Suppressor macrophage treated with lipopolysaccharide for 4 hours (primary cell): ENCODE results near the gene PIP4K2A.
"Not testable (repeated sequence)": the region's sequence is repeated elsewhere in the genome, so short reads cannot be mapped to it uniquely, and the experiment has no call there.

Experiments used
- DNase-seq: peaks from one replicate; pipeline ENCODE4 v3.0.0-alpha.2; 2020

PIP4K2A gene

DNA sequence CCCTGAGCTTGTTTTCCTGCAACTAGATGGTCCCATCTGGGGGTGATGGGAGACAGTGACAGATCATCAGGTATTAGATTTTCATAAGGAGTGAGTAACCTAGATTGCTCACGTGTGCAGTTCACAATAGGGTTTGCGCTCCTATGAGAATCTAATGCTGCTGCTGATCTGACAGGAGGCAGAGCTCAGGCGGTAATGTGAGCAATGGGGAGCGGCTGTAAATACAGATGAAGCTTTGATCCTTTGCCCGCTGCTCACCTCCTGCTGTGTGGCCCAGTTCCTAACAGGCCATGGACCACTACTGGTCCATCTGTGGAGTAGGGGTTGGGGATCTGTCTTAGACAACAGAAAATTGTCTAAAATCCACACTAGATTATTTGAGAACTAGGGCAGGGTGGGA, 22.3 kb downstream of the PIP4K2A start:
- DNase-seq = not testable (repeated sequence)

DNA sequence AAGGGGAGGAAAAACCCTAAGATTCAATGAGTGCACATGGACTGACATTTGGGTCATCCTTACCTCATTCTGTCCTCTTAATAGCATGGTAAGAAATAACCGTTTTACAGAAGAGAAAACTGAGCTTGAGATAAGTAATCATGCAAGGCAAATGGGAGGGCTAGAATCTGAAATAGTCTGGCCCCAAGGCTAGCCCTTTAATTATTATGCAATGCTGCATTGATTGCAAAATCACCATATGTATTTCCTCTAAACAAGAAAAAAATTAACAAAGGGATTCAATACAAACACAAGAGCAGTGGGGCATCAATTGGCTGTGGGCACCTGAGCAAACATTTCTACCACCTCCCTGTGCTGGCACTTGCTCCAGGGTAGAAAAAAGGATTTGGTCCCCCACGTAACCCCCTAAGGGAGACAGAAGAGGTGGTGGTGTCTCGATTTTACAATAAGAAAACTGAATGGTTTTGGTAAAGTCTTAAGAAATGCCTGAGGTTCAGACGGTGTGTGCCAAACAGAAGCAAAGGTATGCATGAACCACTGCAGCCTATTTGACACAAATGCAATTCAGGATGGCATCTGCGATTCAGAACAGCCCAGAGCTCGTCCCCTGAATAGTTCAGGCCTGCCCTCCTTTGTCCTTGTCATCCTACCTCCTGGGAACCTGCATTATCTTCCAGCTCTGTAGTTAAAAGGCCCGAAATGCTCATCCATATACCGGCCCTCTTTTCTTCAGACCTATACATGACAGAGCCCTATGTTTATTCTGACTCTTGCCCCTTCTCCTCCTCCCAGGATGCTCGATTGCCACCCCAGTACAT, 23.6 kb downstream of the PIP4K2A start:
- DNase-seq = peak; percentile 64

DNA sequence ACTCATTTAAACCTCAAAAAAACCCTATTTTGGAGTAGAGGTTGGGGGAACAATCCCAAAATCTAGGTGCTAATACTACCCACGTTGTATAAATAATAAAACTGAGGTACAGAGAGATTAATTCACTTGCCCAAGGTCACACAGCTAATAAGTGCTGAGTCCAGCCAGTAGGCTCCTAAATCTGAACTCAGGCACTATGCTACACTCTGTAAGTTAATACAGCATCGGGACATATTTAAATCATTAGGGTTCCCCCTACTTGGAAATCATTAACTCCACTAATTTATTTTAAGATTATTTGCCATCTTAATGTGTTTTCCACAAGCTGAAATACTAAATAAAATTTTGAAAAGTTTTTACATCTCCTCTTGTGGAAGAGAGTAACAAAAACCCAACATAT, 24.2 kb downstream of the PIP4K2A start:
- no peak for DNase-seq

DNA sequence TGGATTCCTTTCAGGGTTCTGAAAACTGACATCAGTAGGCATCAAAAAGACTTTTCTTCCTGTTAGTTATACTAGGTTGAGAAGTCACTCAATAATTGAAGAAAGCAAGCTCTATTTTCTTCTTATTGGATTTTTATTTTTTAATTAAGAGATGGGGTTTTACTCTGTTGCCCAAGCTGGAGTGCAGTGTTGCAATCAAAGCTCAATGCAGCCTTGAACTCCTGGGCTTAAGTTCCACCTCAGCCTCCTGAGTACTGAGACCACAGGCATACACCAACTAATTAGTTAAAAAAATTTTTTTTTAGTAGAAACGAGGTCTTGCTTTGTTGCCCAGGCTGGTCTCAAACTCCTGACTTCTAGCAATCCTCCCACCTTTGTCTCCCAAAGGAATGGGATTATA, 28.0 kb downstream of the PIP4K2A start:
- no peak for DNase-seq

DNA sequence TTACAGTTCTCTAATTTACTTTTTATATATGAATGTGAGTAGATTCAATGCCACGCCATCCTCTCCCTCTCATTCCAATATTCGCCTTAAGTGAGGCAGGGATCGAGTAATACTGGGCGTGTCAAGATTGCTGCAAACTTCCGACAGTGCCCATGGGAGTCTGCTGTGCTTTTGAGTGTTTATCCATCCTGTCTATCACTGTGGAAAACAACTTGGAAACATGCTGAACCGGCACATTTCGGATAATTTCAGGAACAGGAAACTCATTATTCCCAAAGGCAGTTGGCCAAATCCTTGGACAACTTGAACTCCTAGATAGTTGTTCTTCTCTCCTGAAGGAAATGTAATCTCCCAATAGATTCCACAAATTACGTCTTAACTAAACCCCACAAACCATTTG, 28.5 kb downstream of the PIP4K2A start:
- no peak for DNase-seq

DNA sequence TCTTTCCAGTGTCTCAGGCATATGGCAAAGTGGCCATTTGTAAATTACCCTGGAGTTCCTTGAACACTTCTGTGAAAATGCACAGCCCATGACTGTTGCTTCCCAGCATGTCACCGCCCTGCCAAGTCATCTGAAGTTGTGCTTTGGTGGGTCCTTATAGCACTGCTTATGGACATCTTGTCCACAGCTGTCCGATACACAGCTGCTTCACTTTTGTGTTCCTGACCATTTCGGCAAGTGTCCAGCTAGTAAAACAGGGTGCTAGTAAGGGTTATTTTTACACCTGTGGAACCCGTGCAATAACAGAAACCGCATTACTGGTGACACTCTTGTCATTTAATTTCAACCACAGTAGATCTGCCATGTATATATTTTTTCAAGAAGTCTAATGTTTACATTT, 29.7 kb downstream of the PIP4K2A start:
- no peak for DNase-seq

DNA sequence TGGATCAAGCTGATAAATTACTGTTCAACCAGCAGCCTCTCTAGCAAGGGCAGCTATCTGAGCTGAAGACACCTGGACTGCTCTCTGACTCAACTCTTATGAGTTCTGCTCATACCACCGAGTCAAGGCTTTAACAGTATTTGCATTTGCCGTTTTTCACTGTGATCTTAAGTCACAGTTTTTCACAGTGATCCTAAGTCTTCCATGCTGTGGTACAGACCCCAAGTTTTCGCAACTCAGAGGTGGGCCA, 31.3 kb downstream of the PIP4K2A start:
- no peak for DNase-seq

DNA sequence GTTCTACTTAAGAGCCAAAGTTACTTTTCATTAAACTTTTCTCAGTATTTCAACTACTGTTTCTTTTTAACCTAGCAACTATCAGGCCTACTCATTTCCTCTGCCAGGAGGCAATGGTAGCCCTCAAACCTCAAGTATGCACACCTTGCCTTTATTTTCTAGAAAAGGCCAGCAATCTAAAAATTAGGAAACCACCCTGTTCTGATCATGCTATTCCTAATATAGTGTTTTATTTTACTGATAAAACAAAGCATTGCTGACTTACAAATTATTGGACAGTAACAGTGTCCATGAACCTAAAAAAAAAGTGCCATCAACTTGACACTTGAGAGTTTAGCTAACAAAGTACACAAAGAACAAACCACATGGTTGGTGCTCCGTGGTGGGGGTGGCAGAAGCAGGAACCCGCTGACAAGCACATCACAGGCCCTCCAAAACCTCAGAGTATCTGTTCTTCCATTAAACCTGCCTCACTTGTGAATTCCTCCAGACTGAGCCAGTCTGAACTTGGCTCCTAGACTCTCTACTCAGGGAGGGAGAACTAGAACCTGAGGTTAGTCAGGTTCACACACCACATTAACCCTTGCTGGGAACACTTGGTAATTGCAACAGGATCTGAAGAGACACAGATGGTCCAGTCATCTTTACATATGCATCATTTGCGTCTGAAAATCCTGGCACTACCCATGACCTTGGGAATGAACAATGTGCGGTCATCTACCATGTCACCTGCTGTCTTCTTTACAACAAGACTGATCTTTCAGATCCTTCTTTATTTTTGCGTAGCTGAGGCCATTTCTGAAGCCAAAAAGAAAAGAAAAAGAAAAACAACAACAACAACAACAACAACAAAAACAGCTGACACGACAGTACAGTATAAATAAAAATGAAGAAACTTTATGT, 31.9 kb downstream of the PIP4K2A start:
- DNase-seq = no peak

DNA sequence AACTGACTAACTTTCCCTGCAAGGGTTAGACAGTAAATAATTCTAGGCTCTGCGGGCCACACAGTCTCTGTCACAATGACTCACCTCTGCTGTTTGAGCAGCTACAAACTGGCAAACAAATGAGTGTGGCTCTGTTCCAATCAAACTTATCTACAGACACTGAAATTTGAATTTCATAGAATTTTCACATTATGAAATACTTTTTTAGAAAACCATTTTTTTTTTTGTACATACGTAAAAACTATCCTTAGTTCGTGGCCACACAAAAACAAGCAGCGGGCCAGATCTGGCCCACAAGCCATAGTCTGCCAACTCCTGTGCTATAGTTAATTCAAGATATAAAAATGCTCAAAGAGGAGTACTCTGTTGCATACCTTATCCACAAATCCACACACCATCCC, 32.6 kb downstream of the PIP4K2A start:
- DNase-seq = peak; percentile 36

DNA sequence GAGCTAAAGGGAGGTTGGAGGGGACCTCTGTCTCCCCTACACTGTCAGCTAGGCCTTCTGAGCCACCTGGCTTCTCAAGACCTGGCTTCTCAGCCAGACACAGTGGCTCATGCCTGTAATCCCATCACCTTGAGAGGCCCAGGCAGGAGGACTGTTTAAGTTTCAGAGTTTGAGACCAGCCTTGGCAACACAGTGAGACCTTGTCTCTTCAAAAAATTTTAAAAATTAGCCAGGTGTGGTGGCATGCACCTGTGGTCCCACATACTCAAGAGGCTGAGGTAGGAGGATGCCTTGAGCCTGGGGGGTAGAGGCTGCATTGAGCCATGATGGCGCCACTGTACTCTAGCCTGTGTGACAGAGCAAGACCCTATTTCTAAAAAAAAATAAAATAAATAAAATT, 33.1 kb downstream of the PIP4K2A start:
- DNase-seq = no peak

DNA sequence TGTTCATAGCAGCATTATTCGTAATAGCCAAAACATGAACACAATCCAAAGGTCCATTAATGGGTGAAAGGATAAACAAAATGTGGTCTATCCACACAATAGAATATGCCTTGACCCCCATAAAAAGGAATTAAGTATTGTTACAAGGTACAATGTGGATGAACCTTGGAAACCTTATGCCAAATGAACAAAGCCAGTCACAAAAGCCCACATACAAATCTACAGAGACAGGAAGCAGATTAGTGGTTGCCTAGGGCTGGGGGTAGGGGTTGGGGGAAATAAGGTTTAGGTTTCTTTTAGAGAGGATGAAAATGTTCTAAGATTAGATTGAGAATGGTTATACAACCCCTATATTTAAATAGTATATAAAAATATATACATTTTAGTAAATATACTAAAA, 34.8 kb downstream of the PIP4K2A start:
- DNase-seq = no peak

DNA sequence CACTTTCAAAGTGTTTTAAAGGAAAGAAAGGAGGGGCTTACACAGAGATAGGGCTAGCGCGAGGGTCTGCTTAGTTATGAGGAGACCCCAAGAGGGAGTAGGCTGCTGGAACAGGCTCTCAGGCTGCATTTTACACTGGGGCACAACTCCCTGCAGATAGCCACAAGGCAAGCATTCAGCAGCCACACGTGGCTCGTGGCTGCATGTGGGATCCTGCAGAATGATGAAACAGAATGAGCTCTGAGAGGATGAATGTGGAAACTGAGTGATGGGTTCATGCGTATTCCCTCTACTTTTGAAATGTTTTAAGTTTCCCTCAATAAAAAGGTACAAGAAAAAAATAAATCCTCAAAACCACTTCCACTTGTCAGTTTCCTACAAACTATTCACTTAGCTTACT, 37.0 kb downstream of the PIP4K2A start:
- no peak for DNase-seq

DNA sequence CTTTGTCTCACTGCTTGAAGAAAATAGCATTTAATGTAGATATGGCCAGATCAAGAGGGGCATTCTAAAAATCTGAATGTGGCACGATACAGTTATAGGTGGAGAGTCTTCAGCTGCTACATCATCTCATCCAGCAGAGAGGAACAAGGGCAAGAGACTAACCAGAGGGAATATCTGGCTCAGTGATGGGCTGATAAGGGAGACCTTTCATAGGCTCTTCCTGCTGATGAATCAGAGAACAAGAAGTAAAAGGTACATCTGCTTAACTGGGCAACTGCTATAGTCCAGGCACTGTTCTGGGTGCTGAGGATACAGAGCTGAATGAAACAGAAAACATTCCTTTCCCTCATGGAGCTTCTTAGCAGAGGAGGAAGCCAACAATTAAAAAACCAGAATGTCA, 37.9 kb downstream of the PIP4K2A start:
- DNase-seq = no peak

DNA sequence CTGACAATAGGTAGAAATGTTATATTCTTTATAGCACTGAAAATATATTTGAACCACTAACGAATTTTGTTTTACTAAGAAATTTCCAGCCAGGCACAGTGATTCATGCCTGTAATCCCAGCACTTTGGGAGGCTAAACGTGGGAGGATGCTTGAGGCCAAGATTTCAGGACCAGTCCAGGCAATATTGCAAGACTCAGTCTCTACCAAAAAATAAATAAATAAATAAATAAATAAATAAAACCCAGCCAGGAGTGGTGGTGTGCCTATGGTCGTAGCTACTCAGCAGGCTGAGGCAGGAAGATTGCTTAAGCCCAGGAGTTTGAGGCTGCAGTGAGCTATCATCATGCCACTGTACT, 39.8 kb downstream of the PIP4K2A start:
- DNase-seq = no peak

DNA sequence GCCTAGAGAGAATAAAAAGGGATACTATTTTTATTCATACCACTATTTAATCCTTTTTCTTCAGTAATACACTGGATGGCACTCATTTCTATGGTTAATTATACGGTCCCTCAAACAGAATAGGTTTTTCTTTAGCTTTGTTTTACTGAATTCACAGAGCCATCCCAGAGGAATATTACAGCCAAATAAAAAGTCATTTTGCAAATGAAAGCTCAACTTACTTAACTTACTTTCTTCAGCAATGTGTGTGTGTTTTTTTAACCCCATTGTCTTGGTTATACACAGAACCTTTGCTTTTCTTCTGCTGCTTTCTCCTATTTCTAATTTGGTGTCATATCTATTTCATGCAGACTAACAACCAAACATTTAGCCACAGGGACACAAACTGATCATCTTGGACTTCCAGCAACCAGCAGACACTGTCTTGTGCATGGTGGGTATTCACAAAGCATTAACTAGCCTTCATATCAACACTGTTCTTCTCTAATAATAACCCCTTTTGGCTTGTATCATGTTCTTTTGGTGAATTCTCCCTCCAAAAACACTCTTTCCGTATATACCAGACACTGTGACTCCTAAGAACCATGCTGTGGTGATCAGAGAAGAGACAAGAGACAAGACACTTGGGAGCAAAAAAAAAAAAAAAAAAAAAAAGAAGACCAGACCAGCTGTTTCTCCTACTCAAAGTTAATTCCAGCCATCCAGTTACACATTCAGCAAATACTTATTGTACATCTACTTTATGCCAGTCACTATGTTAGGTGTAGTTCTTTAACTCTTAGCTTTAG, 40.4 kb downstream of the PIP4K2A start:
- no peak for DNase-seq

DNA sequence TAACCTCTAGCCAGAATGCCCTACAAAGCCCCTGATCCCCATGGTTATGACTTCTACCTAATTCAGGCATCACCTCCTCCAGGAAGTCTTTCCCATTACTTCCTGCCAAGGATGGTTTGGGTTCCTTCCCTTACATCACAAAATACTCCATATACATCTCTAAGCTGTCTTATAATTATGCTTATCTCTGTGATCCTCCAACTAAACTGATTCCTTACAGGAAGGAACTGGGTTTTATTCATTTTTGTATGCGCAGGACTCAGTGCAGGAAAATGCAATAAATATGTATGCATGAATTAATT, 41.3 kb downstream of the PIP4K2A start:
- no peak for DNase-seq

DNA sequence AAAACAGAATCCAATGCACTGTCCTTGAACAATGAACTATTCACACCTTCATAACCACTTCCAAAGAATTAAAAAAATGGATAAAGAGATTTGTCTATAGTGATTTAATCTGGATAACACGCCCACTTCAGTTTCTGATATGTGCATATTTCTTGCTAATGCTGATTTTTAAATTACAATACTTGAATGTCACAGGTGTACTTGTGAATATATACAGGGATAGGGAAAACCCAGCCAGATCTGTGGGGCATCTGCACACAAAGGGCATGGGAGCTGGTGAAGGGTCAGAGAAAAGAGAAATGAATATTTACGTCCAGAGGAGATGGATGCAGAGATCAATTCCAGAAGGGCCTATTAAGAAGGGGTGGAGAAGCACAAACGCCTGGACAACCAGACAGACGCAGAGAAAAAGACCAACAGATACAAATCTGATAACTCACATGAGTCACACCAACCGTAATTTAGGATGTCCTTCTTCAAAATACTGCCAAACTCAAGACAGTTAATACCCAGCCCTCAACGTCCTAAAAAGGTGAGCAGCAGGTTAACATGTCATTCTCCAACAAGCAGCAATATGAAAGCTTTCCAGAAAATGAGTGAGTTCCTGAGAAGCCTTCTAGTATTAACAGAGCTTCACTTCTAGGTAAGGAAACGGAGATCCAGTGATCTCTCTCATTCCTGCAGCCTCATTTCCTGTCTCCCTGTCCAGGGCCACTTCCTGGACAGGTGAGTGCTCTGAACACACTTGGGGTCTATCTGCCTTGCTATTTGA, 41.9 kb downstream of the PIP4K2A start:
- no peak for DNase-seq

DNA sequence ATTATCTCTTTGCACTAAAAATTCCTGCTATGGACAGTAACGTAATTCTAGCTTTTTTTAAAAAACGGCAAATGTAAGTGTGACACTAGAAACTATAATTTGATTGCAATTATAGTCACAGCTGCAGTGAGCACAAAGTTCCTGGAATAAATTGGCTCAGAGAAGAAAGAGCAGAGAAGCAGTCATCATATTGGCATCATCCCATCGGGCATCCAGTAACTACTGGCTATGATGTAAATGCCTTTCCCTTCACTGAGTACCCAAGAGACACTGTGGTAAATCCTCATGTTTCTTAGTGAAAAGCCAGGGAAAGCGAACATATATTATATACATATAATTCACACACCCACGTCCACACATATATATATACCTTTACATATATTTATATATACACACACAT, 43.6 kb downstream of the PIP4K2A start:
- no peak for DNase-seq

DNA sequence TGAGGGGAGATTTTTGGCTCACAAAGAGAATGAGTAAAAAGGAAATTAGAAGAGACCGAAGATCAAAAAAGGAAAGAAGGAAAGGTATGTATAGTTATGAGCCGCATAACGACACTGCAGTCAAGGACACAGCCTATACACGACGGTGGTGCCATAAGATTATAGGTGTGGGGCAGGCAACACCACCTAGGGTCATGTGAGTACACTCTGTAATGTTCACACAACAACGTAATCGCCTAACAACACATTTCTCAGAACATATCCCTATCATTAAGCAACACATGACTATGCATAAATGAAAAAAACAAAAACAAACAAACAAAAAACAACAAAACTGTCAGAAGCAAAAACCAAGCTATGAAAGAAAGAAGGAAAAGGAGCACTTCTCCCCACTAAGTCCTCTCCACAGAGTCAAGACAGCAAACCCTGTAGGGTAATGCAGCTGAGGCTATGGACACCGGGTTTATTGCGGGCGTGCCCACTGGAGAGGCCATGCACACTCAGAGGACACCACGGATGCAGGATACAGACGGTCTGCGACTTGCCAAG, 45.1 kb downstream of the PIP4K2A start:
- DNase-seq = no peak

DNA sequence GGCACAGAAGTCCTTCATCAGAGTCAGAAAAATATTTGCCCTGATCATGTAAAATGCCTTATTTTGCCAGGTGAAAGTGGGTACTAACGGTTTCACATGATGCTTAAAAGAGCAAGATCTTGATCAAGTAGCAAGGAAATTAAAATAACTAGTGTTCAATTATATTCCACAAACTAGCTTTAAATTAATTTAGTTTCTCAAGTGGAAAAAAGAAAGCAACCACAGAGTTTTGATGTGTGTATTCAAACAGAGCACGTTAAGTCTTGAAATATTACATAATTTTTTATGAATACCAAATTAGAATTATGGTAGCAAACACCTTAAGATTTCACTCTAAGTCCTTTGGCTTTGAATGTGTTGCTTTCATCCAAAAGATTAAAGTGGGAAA, 47.3 kb downstream of the PIP4K2A start:
- no peak for DNase-seq

DNA sequence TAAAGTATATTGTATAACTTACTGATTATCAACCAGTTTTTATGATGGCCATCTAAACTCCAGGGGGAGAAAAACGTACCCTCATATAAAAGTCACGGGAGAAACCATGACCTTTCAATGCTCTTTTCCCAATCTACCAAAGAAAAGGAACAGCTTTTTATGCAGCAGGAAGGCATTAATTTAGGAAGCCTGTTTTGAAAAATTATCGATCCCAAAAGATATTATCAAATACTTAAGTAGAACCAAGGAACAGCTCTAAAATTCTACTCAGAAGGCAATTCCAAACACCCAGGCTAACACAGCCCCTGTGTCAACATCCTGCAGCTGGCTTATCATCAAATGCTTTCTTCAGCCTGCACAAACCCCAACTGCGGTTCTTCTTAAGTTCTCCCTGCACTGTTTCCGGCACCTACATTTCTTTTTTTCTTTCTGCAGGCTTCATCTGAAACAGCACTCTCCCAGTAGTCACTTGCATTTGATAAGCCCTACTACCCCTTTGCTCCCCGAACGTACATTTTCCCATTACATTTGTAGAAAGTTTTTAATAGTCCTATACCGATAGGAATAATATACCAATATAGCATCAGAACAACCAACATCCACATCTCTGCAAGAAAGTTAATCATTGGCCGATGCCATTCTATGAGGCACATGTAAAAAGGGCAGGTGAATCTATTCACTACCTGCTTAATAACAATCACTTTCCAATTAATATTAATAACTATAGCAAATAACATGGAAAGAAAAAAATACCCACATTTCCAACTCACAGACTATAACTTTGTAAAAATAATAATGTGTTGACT, 47.9 kb downstream of the PIP4K2A start:
- peak; percentile 20 for DNase-seq

DNA sequence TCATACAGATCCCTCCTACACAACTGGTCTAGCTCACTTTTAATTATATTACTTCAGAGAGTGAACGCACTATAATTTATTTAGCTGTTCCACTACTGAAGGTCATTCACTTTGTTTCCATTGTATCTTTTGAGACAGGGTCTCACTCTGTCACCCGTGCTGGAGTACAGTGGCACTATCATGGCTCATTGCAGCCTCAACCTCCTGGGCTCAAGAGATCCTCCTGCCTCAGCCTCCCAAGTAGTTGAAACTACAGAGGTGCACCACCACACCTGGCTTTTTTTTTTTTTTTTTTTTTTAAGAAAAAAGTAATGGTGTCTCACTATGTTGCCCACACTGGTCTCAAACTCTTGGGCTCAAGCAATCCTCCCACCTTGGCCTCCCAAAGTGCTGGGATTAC, 49.0 kb downstream of the PIP4K2A start:
- no peak for DNase-seq
